ENCODE measurements around the gene SVOP. TPM values are rescaled to one million over a fixed set of nuclear protein-coding genes. Genes with fewer than 3 reads are reported as not detected.

The SVOP gene
- total RNA-seq, 1 experiment from 2014 or later: 0.06 TPM

DNA sequence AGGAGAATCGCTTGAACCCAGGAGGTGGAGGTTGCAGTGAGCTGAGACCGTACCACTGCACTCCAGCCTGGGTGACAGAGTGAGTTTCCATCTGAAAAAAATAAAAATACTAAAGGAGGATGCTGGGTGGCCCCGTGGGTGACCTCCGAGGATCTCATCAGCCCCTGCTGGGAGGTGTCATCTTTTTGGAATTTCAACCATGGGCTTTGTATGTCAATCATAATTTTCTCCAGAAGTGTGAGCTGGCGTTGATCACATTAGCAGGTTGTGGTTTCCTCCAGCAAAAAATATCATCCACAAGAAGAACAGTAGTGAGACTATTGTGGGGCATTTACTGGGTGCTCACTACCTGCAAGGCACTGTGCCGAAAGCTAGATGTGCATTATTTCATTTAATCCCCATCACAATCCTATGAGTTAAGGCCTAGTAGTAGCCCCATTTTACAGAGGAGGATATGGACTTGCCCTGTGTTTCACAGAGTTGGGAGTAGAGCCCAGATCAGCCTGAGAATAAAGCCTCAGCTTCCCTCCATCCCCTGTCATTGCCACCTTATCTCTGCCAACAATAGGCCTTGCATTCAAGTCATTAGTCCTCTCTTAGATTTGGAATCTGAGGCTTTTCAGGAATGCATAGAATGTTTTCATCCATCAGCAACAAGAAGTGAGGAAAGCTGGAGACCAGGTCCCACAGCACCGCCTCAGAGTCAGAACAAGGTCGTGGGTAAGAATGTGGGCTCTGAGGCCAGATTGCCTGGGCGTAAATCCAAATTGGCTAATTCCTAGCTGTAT, 39.8 kb downstream of the SVOP start:
- no peak for DNase-seq (ENCODE audit: low read depth)

DNA sequence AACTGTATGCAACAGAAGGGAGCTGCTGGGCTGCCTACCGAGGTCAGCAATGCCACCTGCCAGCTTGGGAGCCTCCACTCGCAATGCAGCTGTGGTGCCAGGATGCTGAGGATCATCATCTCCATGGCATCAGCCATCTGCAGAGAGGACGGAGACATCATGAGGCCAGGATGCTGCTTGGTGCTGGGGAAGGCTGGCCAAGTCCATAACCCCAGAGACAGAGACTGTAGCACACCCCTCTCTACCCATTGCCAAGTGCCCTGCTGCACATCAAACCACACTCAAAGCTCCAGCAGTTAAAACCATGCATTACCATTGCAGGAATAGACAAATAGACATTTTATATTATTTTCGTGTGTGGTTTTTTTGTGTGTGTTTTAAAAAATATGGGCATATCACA, 43.5 kb downstream of the SVOP start:
- DNase-seq (ENCODE audit: low read depth): no peak

DNA sequence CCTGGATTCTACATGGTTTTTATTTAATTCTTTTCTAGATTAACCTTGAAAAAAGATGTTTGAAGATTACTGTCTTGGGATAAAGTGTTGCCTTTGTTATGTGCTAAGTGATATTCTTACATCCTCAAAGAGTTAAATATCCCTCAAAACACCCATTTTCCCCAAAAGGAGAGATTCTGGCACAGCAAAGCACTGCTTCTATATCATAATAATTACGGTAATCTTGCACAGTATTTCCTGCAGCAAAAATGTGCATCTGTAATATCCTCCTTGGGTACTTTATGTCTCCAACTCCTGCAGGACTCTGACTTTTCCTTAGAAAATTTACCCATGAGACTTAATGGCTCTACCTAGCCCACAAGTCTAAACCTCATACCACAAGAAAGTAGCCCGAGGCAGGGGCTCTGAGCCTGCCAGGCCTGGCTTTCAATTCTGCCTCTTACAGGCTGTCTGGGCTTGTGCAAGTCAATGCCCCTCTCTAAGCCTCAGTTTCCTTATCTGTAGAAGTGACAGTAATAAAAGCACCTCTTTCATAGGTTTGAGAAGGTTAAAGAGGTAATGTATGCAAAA, 45.8 kb downstream of the SVOP start:
- no peak for DNase-seq (ENCODE audit: low read depth)

DNA sequence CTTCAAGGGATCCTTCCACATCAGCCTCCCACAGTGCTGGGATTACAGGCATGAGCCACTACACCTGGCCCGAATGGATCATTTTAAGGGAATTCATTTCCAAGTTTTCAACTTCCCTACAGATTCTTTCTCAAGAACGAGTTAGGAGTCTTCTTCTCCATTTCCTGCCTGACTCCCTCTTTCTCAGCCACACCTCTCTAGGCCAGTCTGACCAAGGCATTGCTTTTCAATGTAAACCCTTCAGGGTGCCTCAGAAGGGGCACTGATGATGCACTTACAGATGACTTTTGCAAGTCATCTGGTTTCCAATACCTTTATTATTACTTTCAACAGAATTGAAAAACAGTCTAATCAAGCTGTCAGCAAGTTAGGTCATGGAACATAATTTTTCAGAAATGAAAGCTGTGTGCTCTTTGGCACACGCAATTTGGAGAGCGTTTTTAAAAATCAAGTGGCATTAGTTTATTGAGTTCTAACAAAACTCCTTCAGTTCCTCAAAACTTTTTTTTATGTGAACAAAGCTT, 47.2 kb downstream of the SVOP start:
- DNase-seq (ENCODE audit: low read depth): no peak

DNA sequence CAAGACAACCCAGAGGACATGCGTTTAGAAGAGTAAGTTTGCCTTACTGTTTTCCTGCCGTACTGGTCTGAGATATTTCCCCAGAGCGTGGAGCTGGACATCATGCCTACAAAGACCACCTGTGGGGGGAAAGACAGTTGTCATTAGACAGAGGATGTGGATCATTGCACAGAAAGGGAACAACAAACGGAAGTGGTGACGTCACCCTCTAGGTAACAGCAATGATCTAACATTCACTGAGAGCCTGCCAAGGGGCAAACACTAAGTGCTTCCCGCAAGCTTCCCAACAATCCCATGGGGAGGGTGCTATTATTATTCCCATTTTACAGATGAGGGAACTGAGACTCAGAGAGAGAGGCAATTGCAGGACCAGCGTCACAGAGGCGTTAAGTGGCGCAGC, 48.5 kb downstream of the SVOP start:
- peak; percentile 17 for DNase-seq (ENCODE audit: low read depth)

DNA sequence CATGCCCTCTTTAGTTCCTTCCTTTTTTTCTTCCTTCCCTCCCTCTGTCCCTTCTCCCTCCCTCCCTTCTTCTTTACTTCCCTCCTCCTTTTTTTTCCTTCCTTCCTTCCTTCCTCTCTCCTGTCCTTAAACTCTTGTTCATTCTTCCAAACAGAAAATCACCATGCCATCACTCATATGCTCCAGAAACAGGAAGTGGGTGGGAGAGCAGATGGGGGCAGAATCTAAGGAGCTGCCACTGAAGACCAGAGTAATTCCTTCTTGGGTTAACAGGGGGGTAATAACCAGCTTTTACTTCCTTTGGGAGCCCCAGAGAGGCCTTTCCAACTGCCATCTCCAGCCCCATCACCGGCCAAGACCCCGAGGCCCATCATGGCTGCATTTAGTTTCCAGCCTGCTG, 51.2 kb downstream of the SVOP start:
- no peak for DNase-seq (ENCODE audit: low read depth)

DNA sequence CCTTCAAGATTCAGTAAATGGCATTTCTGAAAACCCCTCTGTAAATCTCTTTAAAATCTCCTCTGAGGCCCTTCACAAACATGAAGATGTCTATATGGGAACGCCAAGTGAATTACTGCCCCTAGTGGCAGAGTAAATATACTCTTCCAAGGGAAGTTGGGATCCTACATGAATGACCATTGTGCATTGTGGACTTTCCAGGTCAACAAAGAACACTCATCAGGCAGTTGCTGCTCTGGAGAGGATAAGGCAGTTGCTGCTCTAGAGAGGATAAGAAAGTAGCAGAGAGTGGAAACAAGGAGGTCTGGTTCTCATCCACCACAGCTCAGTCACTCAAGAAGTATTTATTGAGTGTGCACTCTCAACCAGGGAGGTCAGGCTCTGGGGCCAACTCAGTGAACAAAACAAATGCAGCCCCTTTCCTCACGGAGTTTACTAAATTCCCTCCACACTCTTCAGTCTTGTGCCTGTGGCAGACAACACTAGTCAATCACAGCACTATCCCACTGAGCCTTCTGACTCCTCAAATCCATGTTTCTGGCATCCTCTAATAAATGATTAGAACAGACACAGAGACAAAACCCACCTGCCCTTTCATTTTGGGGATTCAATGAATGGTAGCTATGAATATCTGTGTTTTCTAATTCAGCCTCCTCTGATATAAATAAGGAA, 52.9 kb downstream of the SVOP start:
- DNase-seq (ENCODE audit: low read depth): peak; percentile 30

DNA sequence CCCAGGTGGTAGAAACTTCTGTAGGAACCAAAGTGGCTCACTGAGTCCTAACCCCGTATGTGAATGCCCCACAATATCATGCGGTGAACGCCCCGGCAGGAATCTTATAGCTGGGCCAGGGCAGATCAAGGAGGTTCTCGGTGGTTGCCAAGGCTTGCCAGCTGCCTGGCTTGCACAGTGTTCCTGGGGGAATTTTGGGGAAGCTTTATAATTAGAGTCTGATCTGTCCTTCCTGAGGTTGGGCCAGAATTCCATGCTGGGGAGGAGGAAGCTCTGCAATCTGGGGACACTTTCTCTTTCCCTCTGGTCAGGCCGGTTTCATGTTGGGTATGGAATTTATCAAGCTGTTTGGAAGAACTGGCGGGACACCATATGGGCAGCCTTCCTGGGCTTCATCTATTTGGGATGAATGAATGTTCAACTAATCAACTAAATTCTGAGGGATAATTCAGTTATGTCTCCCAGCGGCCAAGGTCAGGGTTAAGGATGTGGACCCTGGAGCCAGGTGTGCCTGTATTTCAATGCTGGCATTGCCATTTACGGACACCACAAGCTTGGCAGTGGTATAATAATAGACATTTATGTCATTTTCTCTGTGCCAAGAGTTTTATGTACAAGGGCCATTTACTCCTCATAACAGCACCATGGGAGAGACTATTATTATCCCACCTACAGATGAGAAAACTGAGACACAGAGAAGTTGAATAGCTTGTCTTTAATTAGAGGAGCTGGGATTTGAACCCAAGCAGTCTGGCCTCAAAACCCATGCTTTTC, 54.3 kb downstream of the SVOP start:
- DNase-seq (ENCODE audit: low read depth): no peak

DNA sequence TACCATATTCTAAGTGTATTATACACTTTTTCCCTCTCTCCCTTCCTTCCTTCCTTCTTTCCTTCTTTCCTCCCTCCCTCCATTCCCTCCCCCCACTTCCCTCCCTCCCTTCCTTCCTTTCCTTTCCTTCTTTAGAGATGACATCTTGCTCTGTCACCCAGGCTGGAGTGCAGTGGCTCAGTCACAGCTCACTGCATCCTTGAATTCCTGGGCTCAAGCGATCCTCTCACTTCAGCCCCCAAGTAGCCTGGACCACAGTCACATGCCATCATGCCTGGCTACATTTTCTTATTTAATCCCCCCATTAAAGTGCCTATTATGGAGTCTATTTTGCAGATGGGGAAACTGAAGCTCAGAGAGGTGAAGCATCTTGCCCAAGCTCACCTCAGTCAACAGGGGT, 55.0 kb downstream of the SVOP start:
- DNase-seq (ENCODE audit: low read depth): no peak

DNA sequence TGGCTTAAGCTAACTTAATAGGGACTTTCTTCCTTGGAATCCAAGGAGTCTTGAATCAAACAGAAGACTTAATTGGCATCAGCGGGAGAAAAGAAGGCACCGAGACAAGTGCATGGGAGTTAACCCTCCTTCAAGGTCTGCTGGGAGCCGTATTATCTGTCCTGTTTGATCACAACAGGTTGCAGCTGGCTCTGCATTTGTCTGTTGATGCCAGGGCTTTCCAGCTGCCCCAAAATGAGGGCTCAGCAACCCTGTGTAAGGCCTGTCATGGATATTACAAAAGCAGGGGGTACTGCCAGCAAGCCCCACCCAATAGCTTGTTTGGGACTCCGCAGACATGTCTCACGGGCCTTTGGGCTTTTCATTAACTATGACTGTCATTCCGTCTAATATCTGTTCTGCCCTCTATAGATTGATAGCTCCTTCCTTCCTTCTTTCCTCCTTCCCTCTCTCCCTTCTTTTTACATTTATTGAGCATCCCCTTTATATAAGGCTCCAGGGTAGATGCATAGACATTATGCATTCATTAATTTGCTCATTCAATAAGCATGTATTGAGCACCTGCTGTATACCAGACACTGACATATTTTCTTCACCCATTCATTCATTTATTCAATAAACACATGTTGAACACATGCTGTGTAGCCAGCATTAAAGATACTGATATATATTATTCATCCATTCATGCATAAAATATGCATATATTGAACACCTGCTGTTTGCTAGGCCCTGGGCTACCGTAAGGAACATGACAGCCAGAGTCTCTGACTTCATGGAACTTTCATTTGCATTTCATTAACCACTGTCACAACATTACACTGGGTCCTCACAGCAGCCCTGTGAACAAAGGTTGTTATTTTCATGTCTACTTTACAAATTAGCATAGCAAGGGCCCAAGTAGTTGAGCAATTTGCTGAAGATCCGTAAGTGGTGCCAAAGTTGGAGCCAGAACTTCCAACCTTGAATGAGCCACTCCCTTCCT, 56.2 kb downstream of the SVOP start:
- DNase-seq (ENCODE audit: low read depth): no peak

DNA sequence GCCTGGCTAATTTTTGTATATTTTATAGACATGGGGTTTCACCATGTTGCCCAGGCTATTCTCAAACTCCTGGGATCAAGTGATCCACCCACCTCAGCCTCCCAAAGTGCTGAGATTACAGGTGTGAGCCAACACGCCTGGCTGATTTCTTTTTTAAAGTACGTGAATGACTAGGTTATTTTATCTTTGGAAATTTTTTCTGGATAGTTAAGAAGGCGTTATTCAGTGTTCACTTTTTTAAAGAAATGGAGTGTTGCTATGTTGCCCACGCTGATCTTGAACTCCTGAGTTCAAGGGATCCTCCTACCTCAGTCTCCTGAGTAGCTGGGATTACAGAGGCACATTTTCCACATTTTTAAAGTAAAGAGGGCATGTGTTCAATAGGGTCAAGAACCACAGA, 58.6 kb downstream of the SVOP start:
- no peak for DNase-seq (ENCODE audit: low read depth)

DNA sequence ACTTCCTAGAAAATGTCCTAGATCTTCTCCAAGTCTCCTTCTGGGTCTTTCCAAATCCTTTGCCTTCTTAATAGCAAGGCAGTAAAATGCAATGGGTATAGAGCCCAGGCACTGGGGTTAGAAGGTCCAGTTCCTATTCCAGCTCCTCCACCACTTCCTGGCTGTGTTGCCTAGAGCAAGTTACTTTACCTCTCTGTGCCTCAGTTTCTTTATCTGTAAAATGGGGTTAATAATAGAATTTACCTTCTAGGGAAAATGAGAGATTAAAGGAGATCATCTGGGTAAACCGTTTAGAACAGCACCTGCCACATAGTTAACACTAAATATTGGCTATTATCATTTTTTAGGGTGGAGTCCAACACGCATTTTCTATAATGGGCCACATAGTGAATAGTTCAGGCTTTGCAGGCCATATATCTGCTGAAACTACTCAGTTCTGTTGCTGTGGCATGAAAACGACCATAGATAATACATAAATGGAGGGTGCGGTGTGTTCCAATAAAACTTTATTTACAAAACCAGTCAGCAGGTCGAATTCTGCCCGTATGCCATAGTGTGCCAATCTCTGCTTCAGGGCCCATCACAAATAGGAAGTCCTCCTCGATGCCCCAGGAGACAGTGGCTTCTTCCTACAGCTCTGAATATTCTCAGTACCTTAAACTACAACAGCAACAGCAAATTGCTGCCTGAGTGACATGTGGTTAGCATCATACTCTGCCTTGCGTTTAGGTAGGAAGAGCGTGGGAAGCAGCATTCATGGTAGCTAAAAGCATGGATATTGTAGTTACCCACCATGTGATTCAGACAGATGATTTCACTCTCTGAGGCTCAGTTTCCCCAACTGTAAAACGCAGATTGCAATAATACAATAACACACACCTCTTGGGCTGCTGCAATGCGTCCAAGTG, 60.9 kb downstream of the SVOP start:
- no peak for DNase-seq (ENCODE audit: low read depth)

DNA sequence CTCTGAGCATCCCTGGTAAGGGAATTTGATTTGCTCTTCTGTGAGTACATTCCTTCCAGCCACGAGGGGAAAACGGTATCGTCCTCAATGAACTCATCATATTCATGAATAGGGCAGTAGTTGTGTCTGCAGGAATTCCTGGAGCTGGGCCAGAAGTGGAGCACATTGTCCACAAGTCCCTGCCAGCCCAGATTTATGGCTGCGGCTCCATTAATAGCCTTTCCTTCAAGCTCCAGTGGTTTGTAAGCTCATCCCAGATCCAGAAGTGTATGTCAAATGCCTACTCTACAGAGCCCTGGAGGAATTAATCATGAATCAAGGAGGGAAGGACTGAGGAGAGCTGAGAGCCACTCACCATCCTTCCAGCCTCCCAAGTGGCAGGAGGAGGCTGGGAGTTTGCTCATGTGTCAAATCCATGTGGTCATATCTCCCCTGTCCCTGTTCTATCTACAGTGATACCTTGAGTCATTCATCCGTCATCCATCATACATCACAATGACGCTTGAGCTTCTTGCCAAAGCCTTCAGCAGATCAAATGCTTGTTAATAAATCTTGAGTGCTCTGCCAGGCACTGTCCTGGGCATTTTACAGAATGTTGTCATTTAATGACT, 65.5 kb downstream of the SVOP start:
- DNase-seq (ENCODE audit: low read depth): peak; percentile 53

DNA sequence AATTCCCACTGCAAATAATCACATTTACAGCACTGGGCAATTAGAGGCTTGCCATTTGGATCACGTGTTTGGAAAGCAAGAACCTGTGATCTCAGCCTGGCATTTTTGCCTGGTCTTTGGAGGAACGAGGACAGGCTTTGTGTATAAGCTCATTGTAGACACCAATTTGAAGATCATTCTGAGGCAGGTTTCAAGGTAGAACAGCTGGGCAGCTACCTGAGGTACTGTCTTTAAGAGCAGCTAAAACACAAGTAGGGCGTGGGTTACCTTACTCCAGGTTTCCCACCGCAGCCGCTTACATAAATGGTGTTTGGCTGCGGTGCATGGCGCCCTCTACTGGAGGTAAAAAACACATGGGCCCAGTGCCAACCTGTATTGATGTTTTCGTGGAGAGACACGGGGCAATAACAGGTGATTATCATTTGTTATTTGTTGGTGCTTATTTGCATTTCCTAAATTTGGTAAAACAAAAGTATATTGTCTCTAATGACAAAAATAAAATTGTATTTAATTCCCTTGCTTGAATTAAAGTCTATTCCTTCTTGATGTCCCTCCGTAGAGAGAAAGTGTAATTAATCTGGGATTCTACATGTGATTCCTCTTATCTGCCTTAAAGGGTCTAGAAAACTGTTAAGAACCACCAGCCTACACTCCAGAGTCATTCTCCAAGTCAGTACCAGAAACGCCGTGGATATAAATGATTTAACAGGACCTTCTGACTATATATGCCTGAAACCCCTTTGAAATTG, 69.7 kb downstream of the SVOP start:
- peak; percentile 61 for DNase-seq (ENCODE audit: low read depth)

DNA sequence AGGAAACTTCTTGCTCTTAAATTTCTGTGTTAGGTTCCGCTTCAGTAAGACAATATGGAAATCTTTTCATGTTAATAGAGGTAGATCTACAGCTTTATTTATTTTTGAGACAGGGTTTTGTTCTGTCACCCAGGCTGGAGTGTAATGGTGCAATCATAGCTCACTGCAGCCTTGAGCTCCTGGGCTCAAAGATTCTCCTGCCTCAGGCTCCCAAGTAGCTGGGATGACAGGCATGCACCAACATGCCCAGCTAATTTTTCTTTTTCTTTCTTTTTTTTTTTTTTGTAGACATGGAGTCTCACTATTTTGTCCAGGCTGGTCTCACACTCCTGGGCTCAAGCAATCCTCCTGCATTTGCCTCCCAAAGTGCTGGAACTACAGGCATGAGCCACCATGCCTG, 70.9 kb downstream of the SVOP start:
- no peak for DNase-seq (ENCODE audit: low read depth)

DNA sequence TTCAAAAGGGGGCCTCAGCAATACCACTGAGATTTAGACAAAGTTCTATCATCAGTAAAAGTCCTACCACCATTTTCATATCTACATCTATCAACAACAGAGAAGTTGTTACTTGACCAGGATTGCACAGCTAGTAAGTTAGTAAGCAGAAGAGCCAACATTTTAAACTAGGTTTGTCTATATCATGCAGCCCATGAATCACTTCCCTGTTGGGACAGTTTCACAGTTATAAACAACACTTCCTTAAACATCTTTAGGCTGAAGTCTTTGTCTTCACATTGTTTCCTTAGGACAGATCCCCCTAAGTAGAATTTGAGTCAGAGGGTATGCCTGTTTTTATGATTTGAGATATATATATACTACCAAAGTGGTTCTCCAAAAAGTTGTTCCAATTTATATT, 72.5 kb downstream of the SVOP start:
- no peak for DNase-seq (ENCODE audit: low read depth)

DNA sequence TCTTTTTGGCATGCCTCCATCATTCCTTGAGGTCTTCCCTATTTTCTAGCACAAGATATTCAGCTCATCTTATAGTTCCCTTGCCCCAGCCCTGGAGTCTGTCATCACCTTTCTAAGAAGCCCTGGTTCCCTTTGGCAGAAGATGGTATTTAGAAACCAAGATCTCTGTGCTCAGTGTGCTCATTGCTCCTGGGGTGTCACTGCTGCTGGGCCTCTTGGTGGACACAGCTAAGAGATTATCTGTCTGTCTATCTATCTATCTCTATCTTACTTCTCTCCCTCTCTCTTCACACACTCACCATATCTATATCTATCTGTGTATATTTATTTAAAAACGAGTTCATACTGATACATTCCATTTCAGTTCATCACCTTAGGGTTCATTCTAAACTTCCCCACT, 73.8 kb downstream of the SVOP start:
- no peak for DNase-seq (ENCODE audit: low read depth)

DNA sequence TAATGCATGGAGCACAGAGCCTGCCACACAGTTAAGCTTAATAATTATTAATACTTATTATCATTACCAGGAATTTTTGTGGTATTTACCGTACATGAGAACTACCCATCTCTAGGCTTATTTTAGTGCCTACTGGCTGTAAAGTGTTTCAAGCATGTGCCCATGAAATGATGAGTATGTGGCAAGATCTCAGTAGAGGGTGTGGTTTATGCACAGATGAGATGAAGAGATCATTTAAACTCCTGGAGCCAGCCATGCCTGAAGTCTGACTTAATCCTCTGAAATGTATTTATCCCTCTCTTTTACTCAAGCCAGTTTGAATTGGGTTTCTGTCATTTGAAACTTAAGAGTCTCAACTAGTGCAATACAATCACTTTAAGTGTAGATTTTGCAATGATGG, 80.7 kb downstream of the SVOP start:
- DNase-seq (ENCODE audit: low read depth): no peak

Data from HT1080 (cell line).